Kidney (tissue), 14 donors: ENCODE measurements around the gene DMRTB1. TPM values are rescaled to one million over a fixed set of nuclear protein-coding genes. Genes with fewer than 3 reads are reported as not detected.

Source experiments
- DNase-seq, 5 donors: peaks; one replicate each; pipeline ENCODE4 v3.0.0-alpha.2; 2013 to 2020
- FAIRE-seq: peaks from 2 replicates; lab custom pipeline; 2012; peaks lifted over from hg19 to GRCh38; lab: Jason Lieb, UNC
- H3K27ac ChIP-seq, 2 donors: one replicate each; pipeline ENCODE4 v1.7.0; 2013; ENCODE audit warnings: low read depth in 2 of 2, low read length in 2 of 2, inconsistent platforms in 1 of 2
- H3K27me3 ChIP-seq: one replicate; pipeline ENCODE4 v1.7.1; 2013; ENCODE audit warnings: low read length, inconsistent platforms; ENCODE audit not compliant: control insufficient read depth, insufficient read depth
- H3K36me3 ChIP-seq, 3 donors: one replicate each; pipeline versions ENCODE4 v1.7.0 to v1.7.1; 2013; ENCODE audit warnings: low read length in 3 of 3, control low read depth in 1 of 3, inconsistent platforms in 1 of 3; ENCODE audit not compliant: insufficient read depth in 3 of 3, control insufficient read depth in 2 of 3
- H3K4me1 ChIP-seq, 3 donors: one replicate each; pipeline versions ENCODE4 v1.7.0 to v1.7.1; 2013; ENCODE audit warnings: low read length in 3 of 3, inconsistent platforms in 1 of 3, low read depth in 1 of 3; ENCODE audit not compliant: control insufficient read depth in 2 of 3, insufficient read depth in 2 of 3
- H3K4me3 ChIP-seq, 3 donors: one replicate each; pipeline versions ENCODE4 v1.7.0 to v1.8.1; 2013; ENCODE audit warnings: low read length in 3 of 3, control low read depth in 1 of 3, inconsistent platforms in 1 of 3
- H3K9ac ChIP-seq, 3 donors: one replicate each; pipeline versions ENCODE4 v1.7.0 to v1.7.1; 2013; ENCODE audit warnings: low read length in 3 of 3, control low read depth in 1 of 3, inconsistent platforms in 1 of 3
- H3K9me3 ChIP-seq, 3 donors: one replicate each; pipeline versions ENCODE4 v1.7.0 to v1.7.1; 2013; ENCODE audit warnings: low read length in 3 of 3, control low read depth in 1 of 3, inconsistent platforms in 1 of 3; ENCODE audit not compliant: control insufficient read depth in 2 of 3, insufficient read depth in 1 of 3
- CTCF ChIP-seq: IDR thresholded peaks from 3 replicates; pipeline ENCODE4 v1.5.1; 2012; ENCODE audit warnings: mild to moderate bottlenecking, moderate library complexity, borderline replicate concordance; ENCODE audit not compliant: insufficient read depth; ENCODE audit errors: extremely low read depth
- intact Hi-C: fragments of 100-400 bp; cut with DNase I; formaldehyde crosslinking; loops from one replicate; pipeline ENCODE4 v1.11.1; 2022
- polyA plus RNA-seq: library from polyadenylated mRNA; stranded (reverse); fragments of 350-450 nt; fragmentation: Illumina TruSeq; extraction: RNeasy Lipid Tissue Mini Kit (QIAGEN cat#74804); gene quantifications from one replicate; pipeline ENCODE4 v1.2.3, GENCODE V29; 2014; ENCODE audit warnings: low read depth, low replicate concordance; ENCODE audit not compliant: insufficient read depth
- total RNA-seq: library from RNA; stranded (reverse); fragmentation: NEBNext Ultra II Directional; extraction: Animal tissue kit (Norgen Biotek cat#: 25700); gene quantifications from one replicate; pipeline ENCODE4 v1.2.1, GENCODE V29; 2021
- donor health status: control.
- donor health status: control.
- donor health status: control.
- donor health status: control.
- donor health status: control.
- donor health status: DM: yes; HTN: yes; CAD: no.
- donor health status: Normal renal cell carcinoma (clear cell type).

The DMRTB1 gene
- total and polyA plus RNA-seq, 2 donors from 2014 or later = not detected

GRCh38 chr1:53410701-53411100 is 48.5 kb upstream of the DMRTB1 start:
- DNase-seq = no peak

GRCh38 chr1:53411541-53412152 is 47.6 kb upstream of the DMRTB1 start:
- no peak for TF ChIP-seq CTCF
- Histone ChIP-seq H3K27ac (no peak overlapping the region), H3K9ac (no peak overlapping the region), H3K4me1 (no peaks in the 10 kb centered on the region), H3K27me3 (no peaks in the 10 kb centered on the region), H3K9me3 (no peaks in the 10 kb centered on the region), H3K4me3 (no peak overlapping the region), H3K36me3 (no peaks in the 10 kb centered on the region)
- no peak for FAIRE-seq
- intact Hi-C loops = no loop called here
- DNase-seq = no peak

More at GRCh38 chr1:53410701-53411100, 48.5 kb upstream of the DMRTB1 start:
- Histone ChIP-seq H3K9me3 (no peaks in the 10 kb centered on the region), H3K27ac (no peak overlapping the region), H3K4me3 (no peak overlapping the region), H3K4me1 (no peaks in the 10 kb centered on the region), H3K36me3 (no peaks in the 10 kb centered on the region), H3K9ac (no peak overlapping the region), H3K27me3 (no peaks in the 10 kb centered on the region)
- FAIRE-seq = no peak
- no peak for TF ChIP-seq CTCF
- intact Hi-C loops = no loop called here

- intact Hi-C loops = no loop called here
- FAIRE-seq (no peak), DNase-seq (no peak)
- Histone ChIP-seq H3K36me3 (no peaks in the 10 kb centered on the region), H3K9ac (no peak overlapping the region), H3K4me3 (no peak overlapping the region), H3K27ac (no peak overlapping the region), H3K27me3 (no peaks in the 10 kb centered on the region), H3K4me1 (peaks cover 0 to 3% (median 0%) of the 10 kb centered on the region in 3 donors), H3K9me3 (no peaks in the 10 kb centered on the region)
- no peak for TF ChIP-seq CTCF
Observed at GRCh38 chr1:53412285-53413174, 46.7 kb upstream of the DMRTB1 start.
